Coronary artery (tissue), 2 donors: ENCODE measurements around the gene PCNX2.
A peak's percentile ranks its signal among the peaks of the same experiment; 100 is the strongest.

Source experiments
- DNase-seq: peaks from one replicate; pipeline ENCODE4 v3.0.0-alpha.2; 2017; ENCODE audit warnings: low spot score
- H3K27ac ChIP-seq, 2 donors: fragments of 200-600 bp; sonication (generic); one replicate each; pipeline ENCODE4 v1.5.1; 2016 to 2019
- H3K4me3 ChIP-seq: fragments of 200-600 bp; sonication (generic); 2 replicates; pipeline ENCODE4 v1.5.1; 2016; ENCODE audit warnings: mild to moderate bottlenecking, moderate library complexity
- TF ChIP-seq, protein P1 (sequence below): fragments of 200-600 bp; sonication (generic); IDR thresholded peaks from one replicate; pipeline ENCODE4 v1.5.1; 2019; ENCODE audit warnings: antibody characterized with exemption

The PCNX2 gene

GRCh38 chr1:233025157-233025556 lies 270.4 kb downstream of the PCNX2 start:
- Histone ChIP-seq H3K4me3 (no peak overlapping the region), H3K27ac (no peak overlapping the region)
- TF ChIP-seq, protein P1, sequence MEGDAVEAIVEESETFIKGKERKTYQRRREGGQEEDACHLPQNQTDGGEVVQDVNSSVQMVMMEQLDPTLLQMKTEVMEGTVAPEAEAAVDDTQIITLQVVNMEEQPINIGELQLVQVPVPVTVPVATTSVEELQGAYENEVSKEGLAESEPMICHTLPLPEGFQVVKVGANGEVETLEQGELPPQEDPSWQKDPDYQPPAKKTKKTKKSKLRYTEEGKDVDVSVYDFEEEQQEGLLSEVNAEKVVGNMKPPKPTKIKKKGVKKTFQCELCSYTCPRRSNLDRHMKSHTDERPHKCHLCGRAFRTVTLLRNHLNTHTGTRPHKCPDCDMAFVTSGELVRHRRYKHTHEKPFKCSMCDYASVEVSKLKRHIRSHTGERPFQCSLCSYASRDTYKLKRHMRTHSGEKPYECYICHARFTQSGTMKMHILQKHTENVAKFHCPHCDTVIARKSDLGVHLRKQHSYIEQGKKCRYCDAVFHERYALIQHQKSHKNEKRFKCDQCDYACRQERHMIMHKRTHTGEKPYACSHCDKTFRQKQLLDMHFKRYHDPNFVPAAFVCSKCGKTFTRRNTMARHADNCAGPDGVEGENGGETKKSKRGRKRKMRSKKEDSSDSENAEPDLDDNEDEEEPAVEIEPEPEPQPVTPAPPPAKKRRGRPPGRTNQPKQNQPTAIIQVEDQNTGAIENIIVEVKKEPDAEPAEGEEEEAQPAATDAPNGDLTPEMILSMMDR, result no peak
- no peak for DNase-seq

GRCh38 chr1:233024199-233024598 lies 271.3 kb downstream of the PCNX2 start:
- TF ChIP-seq, protein P1, result no peak
- no peak for DNase-seq
- no peak overlapping the region for H3K4me3 ChIP-seq
- no peak overlapping the region for H3K27ac ChIP-seq

DNA sequence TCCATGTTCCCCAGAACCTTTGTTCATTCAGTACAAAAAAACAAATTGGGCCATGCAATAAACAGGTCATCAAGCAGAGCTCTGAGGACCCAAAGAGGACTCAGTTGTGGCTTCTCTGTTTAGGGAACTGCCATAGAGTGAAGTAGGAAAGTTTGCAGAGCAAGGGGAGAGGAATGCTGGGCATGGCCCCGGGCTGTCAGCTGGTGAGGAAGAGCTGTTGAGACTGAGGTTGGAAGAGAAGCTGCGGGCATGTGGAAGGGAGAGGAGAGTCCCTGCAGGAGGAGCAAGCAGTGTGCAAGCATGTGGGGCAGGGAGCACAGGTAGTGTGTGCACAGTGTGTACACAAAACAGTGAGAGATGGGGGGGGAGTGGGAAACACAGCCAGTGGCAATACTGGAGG lies 273.3 kb downstream of the PCNX2 start:
- H3K4me3 ChIP-seq, result no peak overlapping the region
- no peak overlapping the region for H3K27ac ChIP-seq
- TF ChIP-seq, protein P1, result no peak
- DNase-seq, result no peak

DNA sequence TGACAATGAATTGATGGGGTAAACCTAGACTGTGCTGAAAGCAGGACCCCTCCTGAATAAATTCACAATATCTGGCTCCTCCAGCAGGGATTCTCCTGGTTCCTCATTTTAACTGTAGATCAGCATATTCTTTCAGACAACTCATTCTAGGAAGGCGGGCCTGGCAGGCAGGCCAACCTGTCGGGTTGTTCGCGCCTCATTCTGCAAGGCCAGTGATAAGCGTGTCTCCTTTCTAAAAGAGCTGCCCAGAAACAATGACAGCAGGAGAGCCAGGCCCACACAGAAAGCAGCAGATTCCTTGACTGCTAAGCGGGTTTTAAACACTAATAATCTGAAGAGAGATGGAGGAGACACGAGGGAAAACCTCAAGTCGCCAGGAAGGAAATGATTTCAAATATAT lies 275.1 kb downstream of the PCNX2 start:
- TF ChIP-seq, protein P1, result no peak
- no peak for DNase-seq
- no peak overlapping the region for H3K4me3 ChIP-seq
- peak overlapping the region in 1 of 2 donors; percentile 23 for H3K27ac ChIP-seq

GRCh38 chr1:233019778-233020325 lies 275.7 kb downstream of the PCNX2 start:
- TF ChIP-seq, protein P1, result no peak
- H3K4me3 ChIP-seq, result no peak overlapping the region
- DNase-seq, result no peak
- peak overlapping the region in 1 of 2 donors; percentile 23 for H3K27ac ChIP-seq

- TF ChIP-seq, protein P1, result no peak
- H3K4me3 ChIP-seq, result no peak overlapping the region
- no peak for DNase-seq
- no peak overlapping the region for H3K27ac ChIP-seq
Observed at GRCh38 chr1:233019083-233019482, 276.4 kb downstream of the PCNX2 start.

DNA sequence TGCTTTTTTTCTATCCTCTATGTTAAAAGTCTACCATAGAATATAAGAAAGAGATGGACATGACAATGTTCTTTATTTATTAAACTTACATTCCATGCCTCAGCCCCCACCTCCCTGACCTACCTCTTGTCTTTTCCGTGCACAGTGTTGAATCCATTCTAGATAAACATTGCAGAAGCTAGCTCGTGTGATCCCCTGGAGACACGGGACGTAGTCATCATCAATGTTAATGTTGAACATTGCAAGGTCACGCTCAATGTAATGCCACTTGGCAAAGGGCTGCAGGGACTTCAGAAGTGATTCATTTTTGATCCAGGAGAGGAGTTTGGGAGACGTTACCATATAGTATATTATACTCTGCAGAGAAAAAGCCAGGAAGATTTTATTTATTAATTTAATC lies 278.7 kb downstream of the PCNX2 start:
- DNase-seq, result no peak
- TF ChIP-seq, protein P1, result no peak
- H3K27ac ChIP-seq, result no peak overlapping the region
- H3K4me3 ChIP-seq, result no peak overlapping the region
